Measurements from ENCODE around the gene PSMD5. TPM values are rescaled to one million over a fixed set of nuclear protein-coding genes. Genes with fewer than 3 reads are reported as not detected.

PSMD5 gene
- total and polyA plus RNA-seq, 9 of the 15 experiments (the other 6 are each of a cell fraction or from before 2014, with no cell fraction given) = 46.4 to 148 (median 76.3) TPM

DNA sequence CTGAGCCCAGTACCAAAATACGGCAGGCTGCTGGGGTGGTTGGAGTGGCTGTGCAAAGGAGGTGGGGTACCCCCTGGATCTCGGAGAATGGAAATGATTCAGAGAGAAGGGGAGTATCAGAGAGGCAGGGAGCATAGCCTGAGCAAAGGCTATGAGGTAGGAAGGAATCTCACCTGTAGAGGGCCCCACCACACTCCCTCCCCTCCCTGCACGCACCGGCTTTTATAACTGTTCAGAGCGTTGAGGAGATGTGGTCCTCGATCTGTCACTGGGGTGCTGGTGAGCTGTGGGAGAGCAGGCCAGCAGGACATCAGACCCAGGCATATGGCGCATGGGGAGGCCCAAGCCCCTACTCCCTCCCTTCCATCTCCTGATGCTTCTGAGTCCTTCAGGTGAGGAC is 21.1 kb upstream of the PSMD5 start (continued):
- no peak for TF ChIP-seq FOXJ3 (CRISPR knock-in tag; IDR thresholded peaks at IDR 0.05)
- peak in 1 of 2 experiments; percentile 45; a peak in 2 of 4 replicates for TF ChIP-seq RAD21 (CRISPR knock-in tag; conservative IDR thresholded peaks at IDR 0.05 in 1 of 2, IDR thresholded peaks at IDR 0.05 in 1 of 2)
- TF ChIP-seq, protein P1, sequence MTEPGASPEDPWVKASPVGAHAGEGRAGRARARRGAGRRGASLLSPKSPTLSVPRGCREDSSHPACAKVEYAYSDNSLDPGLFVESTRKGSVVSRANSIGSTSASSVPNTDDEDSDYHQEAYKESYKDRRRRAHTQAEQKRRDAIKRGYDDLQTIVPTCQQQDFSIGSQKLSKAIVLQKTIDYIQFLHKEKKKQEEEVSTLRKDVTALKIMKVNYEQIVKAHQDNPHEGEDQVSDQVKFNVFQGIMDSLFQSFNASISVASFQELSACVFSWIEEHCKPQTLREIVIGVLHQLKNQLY (CRISPR knock-in tag; conservative IDR thresholded peaks at IDR 0.05) = 0 out of 4 replicates have a peak, but pooled peaks of 1 of the 2 experiments have one; percentile 49
- peak; percentile 6 for TF ChIP-seq HNRNPLL (IDR thresholded peaks at IDR 0.05; ENCODE audit: low read depth, low read length, poor library complexity, severe bottlenecking)
- no peak for TF ChIP-seq MTA2 (IDR thresholded peaks at IDR 0.05; ENCODE audit: low read depth)
- TF ChIP-seq KHSRP (IDR thresholded peaks at IDR 0.05) = no peak
- TF ChIP-seq, protein P2, sequence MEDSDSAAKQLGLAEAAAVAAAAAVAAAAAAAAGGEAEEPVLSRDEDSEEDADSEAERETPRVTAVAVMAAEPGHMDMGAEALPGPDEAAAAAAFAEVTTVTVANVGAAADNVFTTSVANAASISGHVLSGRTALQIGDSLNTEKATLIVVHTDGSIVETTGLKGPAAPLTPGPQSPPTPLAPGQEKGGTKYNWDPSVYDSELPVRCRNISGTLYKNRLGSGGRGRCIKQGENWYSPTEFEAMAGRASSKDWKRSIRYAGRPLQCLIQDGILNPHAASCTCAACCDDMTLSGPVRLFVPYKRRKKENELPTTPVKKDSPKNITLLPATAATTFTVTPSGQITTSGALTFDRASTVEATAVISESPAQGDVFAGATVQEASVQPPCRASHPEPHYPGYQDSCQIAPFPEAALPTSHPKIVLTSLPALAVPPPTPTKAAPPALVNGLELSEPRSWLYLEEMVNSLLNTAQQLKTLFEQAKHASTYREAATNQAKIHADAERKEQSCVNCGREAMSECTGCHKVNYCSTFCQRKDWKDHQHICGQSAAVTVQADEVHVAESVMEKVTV (CRISPR knock-in tag; IDR thresholded peaks at IDR 0.05) = no peak

DNA sequence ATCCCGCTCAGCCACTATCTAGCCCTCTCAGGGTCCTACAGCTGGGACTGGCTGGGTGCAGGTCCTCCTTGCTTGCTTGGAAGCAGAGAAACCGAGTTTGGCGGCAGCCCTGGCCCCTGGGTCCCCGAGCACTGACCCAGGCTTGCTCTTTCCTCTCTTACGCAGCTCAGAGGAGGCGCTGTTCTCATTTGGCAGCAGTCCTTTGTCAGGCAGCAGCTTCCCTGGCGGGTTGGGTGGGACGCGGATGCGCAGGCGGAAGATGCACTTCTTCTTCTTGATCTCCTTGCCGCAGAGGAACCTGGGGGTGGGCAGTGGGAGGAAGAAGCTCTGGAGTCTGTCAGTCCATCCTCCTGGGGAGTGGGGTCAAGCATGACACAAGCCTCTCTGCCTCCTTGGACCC is 19.7 kb upstream of the PSMD5 start:
- Histone ChIP-seq H3K4me2 (ENCODE audit: insufficient read depth, low read length) (no peak overlapping the region), H3K9me3 (replicated peaks; ENCODE audit: control insufficient read depth, insufficient read depth, low read depth, low read length) (no peaks in the 10 kb centered on the region), H3K9ac (ENCODE audit: insufficient read depth in 1 of 2, low read depth in 2 of 2, low read length in 2 of 2) (peak overlapping the region in 1 of 2 experiments; percentile 50; a peak in 2 of 4 replicates), H4K20me1 (replicated peaks; ENCODE audit: control insufficient read depth, insufficient read depth, low read length) (no peaks in the 10 kb centered on the region), H3K4me1 (replicated peaks in 1 of 2; ENCODE audit: control insufficient read depth in 2 of 2, insufficient read depth in 2 of 2, low read length in 2 of 2) (peaks cover 0 to 7% of the 10 kb centered on the region in 2 experiments; a peak in 2 of 5 replicates), H2AFZ (ENCODE audit: low read depth, low read length) (no peak overlapping the region), H3K27ac (ENCODE audit: extremely low read depth, low read depth, low read length) (no peak overlapping the region), H3K4me3 (no peak overlapping the region), H3K36me3 (ENCODE audit: control insufficient read depth, insufficient read depth, low read length) (peaks cover 95% of the 10 kb centered on the region), H3K9me1 (ENCODE audit: control insufficient read depth, insufficient read depth, low read length) (peaks cover 9% of the 10 kb centered on the region), H3K27me3 (ENCODE audit: control insufficient read depth in 2 of 2, insufficient read depth in 2 of 2, low read length in 2 of 2) (no peaks in the 10 kb centered on the region), H3K79me2 (ENCODE audit: control insufficient read depth, insufficient read depth, low read length) (peaks cover 7% of the 10 kb centered on the region)
- DNase-seq (ENCODE audit: extremely low read depth in 1 of 4, low spot score in 3 of 4) (no peak), ATAC-seq (no peak), FAIRE-seq (no peak)
- WGBS (ENCODE audit: insufficient coverage, low coverage, missing lambda C conversion rate) = 95% methylated on average over 12 of the region's 12 CpGs
- intact Hi-C loops (cut with micrococcal nuclease) = loop anchor here (10.0 kb wide), 1 partner anchor 248 kb away; no protein-coding TSS in a partner anchor
- CTCF ChIA-PET (ENCODE audit: low intra/inter-chr PET ratio) = no interaction called here
- in situ Hi-C loops (cut with MboI) = no loop called here
- POLR2A ChIA-PET = interaction anchor here (0.6 to 2.2 kb wide), 7 partner anchors 8 to 50 kb away, joined by 3 to 13 read pairs (median 7); partner anchors contain the start of gene PSMD5
- BruUV-seq (replicated peaks) = no TSS peak
- TF ChIP-seq, protein P3, sequence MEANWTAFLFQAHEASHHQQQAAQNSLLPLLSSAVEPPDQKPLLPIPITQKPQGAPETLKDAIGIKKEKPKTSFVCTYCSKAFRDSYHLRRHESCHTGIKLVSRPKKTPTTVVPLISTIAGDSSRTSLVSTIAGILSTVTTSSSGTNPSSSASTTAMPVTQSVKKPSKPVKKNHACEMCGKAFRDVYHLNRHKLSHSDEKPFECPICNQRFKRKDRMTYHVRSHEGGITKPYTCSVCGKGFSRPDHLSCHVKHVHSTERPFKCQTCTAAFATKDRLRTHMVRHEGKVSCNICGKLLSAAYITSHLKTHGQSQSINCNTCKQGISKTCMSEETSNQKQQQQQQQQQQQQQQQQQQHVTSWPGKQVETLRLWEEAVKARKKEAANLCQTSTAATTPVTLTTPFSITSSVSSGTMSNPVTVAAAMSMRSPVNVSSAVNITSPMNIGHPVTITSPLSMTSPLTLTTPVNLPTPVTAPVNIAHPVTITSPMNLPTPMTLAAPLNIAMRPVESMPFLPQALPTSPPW (CRISPR knock-in tag; IDR thresholded peaks at IDR 0.05) = no peak
- TF ChIP-seq SUPT5H (IDR thresholded peaks at IDR 0.05) (peak; percentile 36; the same call in 1 of the 2 replicates), ILF3 (IDR thresholded peaks at IDR 0.05; ENCODE audit: borderline replicate concordance) (no peak), BRD4 (IDR thresholded peaks at IDR 0.05) (no peak)
- TF ChIP-seq, protein P4, sequence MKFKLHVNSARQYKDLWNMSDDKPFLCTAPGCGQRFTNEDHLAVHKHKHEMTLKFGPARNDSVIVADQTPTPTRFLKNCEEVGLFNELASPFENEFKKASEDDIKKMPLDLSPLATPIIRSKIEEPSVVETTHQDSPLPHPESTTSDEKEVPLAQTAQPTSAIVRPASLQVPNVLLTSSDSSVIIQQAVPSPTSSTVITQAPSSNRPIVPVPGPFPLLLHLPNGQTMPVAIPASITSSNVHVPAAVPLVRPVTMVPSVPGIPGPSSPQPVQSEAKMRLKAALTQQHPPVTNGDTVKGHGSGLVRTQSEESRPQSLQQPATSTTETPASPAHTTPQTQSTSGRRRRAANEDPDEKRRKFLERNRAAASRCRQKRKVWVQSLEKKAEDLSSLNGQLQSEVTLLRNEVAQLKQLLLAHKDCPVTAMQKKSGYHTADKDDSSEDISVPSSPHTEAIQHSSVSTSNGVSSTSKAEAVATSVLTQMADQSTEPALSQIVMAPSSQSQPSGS (CRISPR knock-in tag; IDR thresholded peaks at IDR 0.05) = no peak
- TF ChIP-seq, protein P5, sequence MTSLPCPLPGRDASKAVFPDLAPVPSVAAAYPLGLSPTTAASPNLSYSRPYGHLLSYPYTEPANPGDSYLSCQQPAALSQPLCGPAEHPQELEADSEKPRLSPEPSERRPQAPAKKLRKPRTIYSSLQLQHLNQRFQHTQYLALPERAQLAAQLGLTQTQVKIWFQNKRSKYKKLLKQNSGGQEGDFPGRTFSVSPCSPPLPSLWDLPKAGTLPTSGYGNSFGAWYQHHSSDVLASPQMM (CRISPR knock-in tag; IDR thresholded peaks at IDR 0.05) = no peak
